ENCODE data around the gene SLC25A5.

Gene SLC25A5

GRCh38 chrX:119505945-119506344 lies 37.7 kb downstream of the SLC25A5 start:
- no peak for DNase-seq (ENCODE audit: low spot score)

- DNase-seq (ENCODE audit: low spot score), result no peak
Measured at GRCh38 chrX:119507206-119507605, 39.0 kb downstream of the SLC25A5 start.

GRCh38 chrX:119512146-119512800 lies 44.0 kb downstream of the SLC25A5 start:
- DNase-seq (ENCODE audit: low spot score), result no peak

- DNase-seq (ENCODE audit: low spot score), result peak; percentile 72
Measured at GRCh38 chrX:119516157-119516702, 48.0 kb downstream of the SLC25A5 start.

GRCh38 chrX:119518371-119518770 lies 50.1 kb downstream of the SLC25A5 start:
- DNase-seq (ENCODE audit: low spot score), result no peak

Data from activated CD4-positive, alpha-beta T cell treated with anti-CD3 and anti-CD28 coated beads, Interleukin-2, Interleukin-4, amounts not matched to agents 100 ng/mL and 50 ng/mL, durations not matched to agents 16 hours and 8 hours (primary cell).